ENCODE data around the gene USP46. TPM values are rescaled to one million over a fixed set of nuclear protein-coding genes. Genes with fewer than 3 reads are reported as not detected.

Gene USP46
- total RNA-seq (10 to 100 TPM in 1 of 5 experiments, 1 to 10 TPM in 4; 3.0 to 11.7 (median 4.0) TPM), polyA plus RNA-seq (1 to 10 TPM in 1 of 2 donors, under 1 TPM in 1; 0.89 to 3.0 TPM), total RNA-seq (13.7 reads per million, percentile 42 among the genes with 10 or more reads in this experiment)

- intact Hi-C loops (cut with micrococcal nuclease): loop anchor here (1.0 to 10.0 kb wide), 8 partner anchors 53 to 817 kb away; partner anchors contain the start of genes DCUN1D4 (in 2 of the 2) and RASL11B (in 1 of the 2)
- no peaks in the 10 kb centered on the region for H3K9me3 ChIP-seq (ENCODE audit: control insufficient read depth in 2 of 3, low read length in 3 of 3)
- H3K4me3 Mint-ChIP-seq: peak within 1 kb of the TSS; percentile 83 to 92 (median 87)
- H3K9me3 Mint-ChIP-seq: peaks cover 0 to 8% (median 4%) of the 10 kb centered on the region in 11 donors
- ChIA-PET POLR2A (interaction anchor here (0.7 kb wide), 1 partner anchor 62 kb away, joined by 3 read pairs; no protein-coding TSS in a partner anchor), CTCF (no interaction called here)
- peaks cover 0 to 25% (median under 1%) of the 10 kb centered on the region in 5 donors for H3K36me3 Mint-ChIP-seq
- DNase-seq (peak in 7 of 9 donors; percentile 3 to 65 (median 15)), ATAC-seq (peak; percentile 86)
- H3K27ac Mint-ChIP-seq: peak within 1 kb of the TSS in 6 of 9 donors; percentile 12 to 77 (median 58)
- H3K27me3 Mint-ChIP-seq: peaks cover 0 to 24% (median 16%) of the 10 kb centered on the region in 5 donors
- H3K27me3 ChIP-seq (ENCODE audit: control insufficient read depth in 2 of 2, insufficient read depth in 2 of 2, low read length in 2 of 2): no peaks in the 10 kb centered on the region
- H3K27ac ChIP-seq (ENCODE audit: low read depth, low read length): peak within 1 kb of the TSS; percentile 37
- H3K36me3 ChIP-seq (ENCODE audit: control insufficient read depth in 2 of 3, insufficient read depth in 3 of 3, low read length in 3 of 3): no peaks in the 10 kb centered on the region
- H3K4me1 ChIP-seq (ENCODE audit: control insufficient read depth in 2 of 2, insufficient read depth in 2 of 2, low read length in 2 of 2): peaks cover 5% of the 10 kb centered on the region in 2 donors
- peaks cover 12 to 23% (median 17%) of the 10 kb centered on the region in 7 donors for H3K4me1 Mint-ChIP-seq
- H3K4me3 ChIP-seq (ENCODE audit: low read length): peak within 1 kb of the TSS; percentile 52
These were observed at the start of gene USP46 for GRCh38 chr4:52659001-52659721. Gene USP46 (minus strand): TSS chr4:52659301. CDS start chr4:52659150, 151 bp downstream.

GRCh38 chr4:52704661-52705060 lies 45.6 kb upstream of the USP46 start:
- no peak overlapping the region for H3K4me3 Mint-ChIP-seq
- Histone ChIP-seq H3K27ac (ENCODE audit: low read depth, low read length) (no peak overlapping the region), H3K9me3 (ENCODE audit: control insufficient read depth in 2 of 3, low read length in 3 of 3) (no peaks in the 10 kb centered on the region), H3K36me3 (ENCODE audit: control insufficient read depth in 2 of 3, insufficient read depth in 3 of 3, low read length in 3 of 3) (no peaks in the 10 kb centered on the region), H3K4me3 (ENCODE audit: low read length) (no peak overlapping the region), H3K27me3 (ENCODE audit: control insufficient read depth in 2 of 2, insufficient read depth in 2 of 2, low read length in 2 of 2) (no peaks in the 10 kb centered on the region), H3K4me1 (ENCODE audit: control insufficient read depth in 2 of 2, insufficient read depth in 2 of 2, low read length in 2 of 2) (no peaks in the 10 kb centered on the region)
- H3K27me3 Mint-ChIP-seq: peaks cover 0 to 25% (median 0%) of the 10 kb centered on the region in 5 donors
- ChIA-PET POLR2A (no interaction called here), CTCF (no interaction called here)
- H3K9me3 Mint-ChIP-seq: peaks cover 0 to 3% (median 0%) of the 10 kb centered on the region in 11 donors
- intact Hi-C loops (cut with micrococcal nuclease): no loop called here
- no peak for ATAC-seq
- H3K4me1 Mint-ChIP-seq: peaks cover 0 to 5% (median 0%) of the 10 kb centered on the region in 7 donors
- no peaks in the 10 kb centered on the region for H3K36me3 Mint-ChIP-seq
- H3K27ac Mint-ChIP-seq: no peak overlapping the region
- DNase-seq: no peak

GRCh38 chr4:52704133-52704532 lies 45.0 kb upstream of the USP46 start:
- H3K4me3 Mint-ChIP-seq: no peak overlapping the region

GRCh38 chr4:52701207-52701606 lies 42.1 kb upstream of the USP46 start:
- Mint-ChIP-seq H3K27me3 (peaks cover 0 to 34% (median 9%) of the 10 kb centered on the region in 5 donors), H3K4me1 (peaks cover 0 to 5% (median 4%) of the 10 kb centered on the region in 7 donors), H3K9me3 (peaks cover 0 to 3% (median 0%) of the 10 kb centered on the region in 11 donors), H3K27ac (no peak overlapping the region), H3K4me3 (no peak overlapping the region), H3K36me3 (peaks cover 0 to 4% (median 0%) of the 10 kb centered on the region in 5 donors)
- no peak overlapping the region for H3K27ac ChIP-seq (ENCODE audit: low read depth, low read length)
- no peaks in the 10 kb centered on the region for H3K4me1 ChIP-seq (ENCODE audit: control insufficient read depth in 2 of 2, insufficient read depth in 2 of 2, low read length in 2 of 2)
- H3K4me3 ChIP-seq (ENCODE audit: low read length): no peak overlapping the region
- H3K9me3 ChIP-seq (ENCODE audit: control insufficient read depth in 2 of 3, low read length in 3 of 3): no peaks in the 10 kb centered on the region
- ATAC-seq (no peak), DNase-seq (no peak)
- no peaks in the 10 kb centered on the region for H3K27me3 ChIP-seq (ENCODE audit: control insufficient read depth in 2 of 2, insufficient read depth in 2 of 2, low read length in 2 of 2)
- intact Hi-C loops (cut with micrococcal nuclease): no loop called here
- no peaks in the 10 kb centered on the region for H3K36me3 ChIP-seq (ENCODE audit: control insufficient read depth in 2 of 3, insufficient read depth in 3 of 3, low read length in 3 of 3)
- ChIA-PET CTCF (no interaction called here), POLR2A (interaction anchor here (0.8 kb wide), 1 partner anchor 11 kb away, joined by 3 read pairs; no protein-coding TSS in a partner anchor)

More at GRCh38 chr4:52704133-52704532, 45.0 kb upstream of the USP46 start:
- no peak for ATAC-seq
- no peak for DNase-seq
- Histone ChIP-seq H3K4me1 (ENCODE audit: control insufficient read depth in 2 of 2, insufficient read depth in 2 of 2, low read length in 2 of 2) (no peaks in the 10 kb centered on the region), H3K36me3 (ENCODE audit: control insufficient read depth in 2 of 3, insufficient read depth in 3 of 3, low read length in 3 of 3) (no peaks in the 10 kb centered on the region), H3K27ac (ENCODE audit: low read depth, low read length) (no peak overlapping the region), H3K27me3 (ENCODE audit: control insufficient read depth in 2 of 2, insufficient read depth in 2 of 2, low read length in 2 of 2) (no peaks in the 10 kb centered on the region), H3K9me3 (ENCODE audit: control insufficient read depth in 2 of 3, low read length in 3 of 3) (no peaks in the 10 kb centered on the region), H3K4me3 (ENCODE audit: low read length) (no peak overlapping the region)
- Mint-ChIP-seq H3K27me3 (peaks cover 0 to 25% (median 0%) of the 10 kb centered on the region in 5 donors), H3K9me3 (peaks cover 0 to 3% (median 0%) of the 10 kb centered on the region in 11 donors), H3K27ac (no peak overlapping the region), H3K4me1 (peaks cover 0 to under 1% (median 0%) of the 10 kb centered on the region in 7 donors), H3K36me3 (no peaks in the 10 kb centered on the region)
- ChIA-PET CTCF (no interaction called here), POLR2A (interaction anchor here (1.0 kb wide), 1 partner anchor 9 kb away, joined by 3 read pairs; no protein-coding TSS in a partner anchor)
- intact Hi-C loops (cut with micrococcal nuclease): no loop called here

GRCh38 chr4:52694936-52695335 lies 35.8 kb upstream of the USP46 start:
- Histone ChIP-seq H3K9me3 (ENCODE audit: control insufficient read depth in 2 of 3, low read length in 3 of 3) (peaks cover 0 to 11% (median 0%) of the 10 kb centered on the region in 3 experiments), H3K4me3 (ENCODE audit: low read length) (no peak overlapping the region), H3K4me1 (ENCODE audit: control insufficient read depth in 2 of 2, insufficient read depth in 2 of 2, low read length in 2 of 2) (no peaks in the 10 kb centered on the region), H3K27me3 (ENCODE audit: control insufficient read depth in 2 of 2, insufficient read depth in 2 of 2, low read length in 2 of 2) (no peaks in the 10 kb centered on the region), H3K27ac (ENCODE audit: low read depth, low read length) (no peak overlapping the region), H3K36me3 (ENCODE audit: control insufficient read depth in 2 of 3, insufficient read depth in 3 of 3, low read length in 3 of 3) (no peaks in the 10 kb centered on the region)
- Mint-ChIP-seq H3K27me3 (peaks cover 13 to 42% (median 38%) of the 10 kb centered on the region in 5 donors), H3K4me3 (no peak overlapping the region), H3K4me1 (peaks cover 0 to 5% (median 4%) of the 10 kb centered on the region in 7 donors), H3K36me3 (peaks cover 5 to 30% (median 21%) of the 10 kb centered on the region in 5 donors), H3K9me3 (peaks cover 18 to 40% (median 25%) of the 10 kb centered on the region in 11 donors), H3K27ac (no peak overlapping the region)
- ATAC-seq: no peak
- DNase-seq: no peak
- POLR2A ChIA-PET: no interaction called here
- CTCF ChIA-PET: no interaction called here
- intact Hi-C loops (cut with micrococcal nuclease): no loop called here

- Histone ChIP-seq H3K27ac (ENCODE audit: low read depth, low read length) (no peak overlapping the region), H3K4me3 (ENCODE audit: low read length) (no peak overlapping the region), H3K4me1 (ENCODE audit: control insufficient read depth in 2 of 2, insufficient read depth in 2 of 2, low read length in 2 of 2) (no peaks in the 10 kb centered on the region), H3K9me3 (ENCODE audit: control insufficient read depth in 2 of 3, low read length in 3 of 3) (peaks cover 0 to 11% (median 0%) of the 10 kb centered on the region in 3 experiments), H3K27me3 (ENCODE audit: control insufficient read depth in 2 of 2, insufficient read depth in 2 of 2, low read length in 2 of 2) (no peaks in the 10 kb centered on the region), H3K36me3 (ENCODE audit: control insufficient read depth in 2 of 3, insufficient read depth in 3 of 3, low read length in 3 of 3) (no peaks in the 10 kb centered on the region)
- Mint-ChIP-seq H3K36me3 (peaks cover 5 to 30% (median 21%) of the 10 kb centered on the region in 5 donors), H3K27ac (no peak overlapping the region), H3K4me1 (peaks cover 0 to 5% (median 4%) of the 10 kb centered on the region in 7 donors), H3K27me3 (peaks cover 12 to 42% (median 38%) of the 10 kb centered on the region in 5 donors), H3K4me3 (no peak overlapping the region), H3K9me3 (peaks cover 18 to 40% (median 25%) of the 10 kb centered on the region in 11 donors)
- ChIA-PET POLR2A (no interaction called here), CTCF (no interaction called here)
- DNase-seq: no peak
- intact Hi-C loops (cut with micrococcal nuclease): no loop called here
- no peak for ATAC-seq
These were observed 34.4 kb upstream of the USP46 start for GRCh38 chr4:52693492-52693891.

Data from naive thymus-derived CD4-positive, alpha-beta T cell (primary cell).